ENCODE data around the gene SLC25A1.
A peak's percentile ranks its signal among the peaks of the same experiment; 100 is the strongest.

SLC25A1 gene

GRCh38 chr22:19180234-19180633 lies 1.7 kb upstream of the SLC25A1 start:
- DNase-seq, result no peak

GRCh38 chr22:19179497-19180048 lies 1.0 kb upstream of the SLC25A1 start:
- DNase-seq, result peak; percentile 33

- DNase-seq, result peak; percentile 59
Observed at GRCh38 chr22:19178065-19178656, 375 bp downstream of the SLC25A1 start.

- DNase-seq, result no peak
Observed at GRCh38 chr22:19177164-19178064, 1.1 kb downstream of the SLC25A1 start.

DNA sequence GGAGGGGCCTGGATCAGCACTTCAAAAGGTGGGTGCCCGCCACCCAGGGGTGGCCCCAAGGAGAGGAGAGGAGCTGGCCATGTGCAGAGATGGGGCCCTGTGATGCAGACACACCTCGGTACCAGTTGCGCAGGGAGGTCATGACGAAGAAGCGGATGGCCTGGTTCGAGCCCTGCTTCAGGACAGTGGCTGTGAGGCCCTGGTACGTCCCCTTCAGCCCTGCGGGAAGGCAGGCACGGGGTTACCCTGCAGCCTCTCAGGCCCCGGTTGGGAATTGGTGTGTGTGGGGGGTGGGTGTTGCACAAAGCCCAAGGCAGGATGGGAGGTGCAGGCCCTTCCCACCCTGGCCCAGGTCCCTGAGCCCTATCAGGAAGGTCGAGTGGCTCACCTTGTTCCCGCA lies 1.8 kb downstream of the SLC25A1 start:
- DNase-seq, result no peak

DNA sequence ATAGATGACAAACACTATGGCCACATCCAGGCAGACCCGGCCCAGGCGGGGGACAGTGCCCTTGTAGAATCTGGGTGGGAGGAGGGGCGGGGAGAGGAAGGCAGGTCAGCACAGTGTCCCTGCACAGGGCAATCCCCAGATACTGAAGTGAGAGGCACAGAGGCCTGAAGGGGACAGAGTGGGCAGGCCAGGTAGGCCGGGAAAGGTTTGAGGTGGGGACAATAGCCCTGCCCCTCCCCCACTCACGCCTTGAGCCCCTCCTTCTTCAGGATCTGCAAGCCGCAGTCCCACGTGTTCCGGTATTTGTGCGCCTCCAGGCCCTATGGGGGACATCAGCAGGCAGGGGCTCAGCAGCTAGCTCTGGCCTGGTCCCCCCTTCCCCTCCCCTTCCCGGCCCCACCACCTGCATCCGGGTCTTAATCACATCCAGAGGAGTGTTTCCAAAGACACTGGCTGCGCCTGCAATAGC lies 2.3 kb downstream of the SLC25A1 start:
- DNase-seq, result no peak

DNA sequence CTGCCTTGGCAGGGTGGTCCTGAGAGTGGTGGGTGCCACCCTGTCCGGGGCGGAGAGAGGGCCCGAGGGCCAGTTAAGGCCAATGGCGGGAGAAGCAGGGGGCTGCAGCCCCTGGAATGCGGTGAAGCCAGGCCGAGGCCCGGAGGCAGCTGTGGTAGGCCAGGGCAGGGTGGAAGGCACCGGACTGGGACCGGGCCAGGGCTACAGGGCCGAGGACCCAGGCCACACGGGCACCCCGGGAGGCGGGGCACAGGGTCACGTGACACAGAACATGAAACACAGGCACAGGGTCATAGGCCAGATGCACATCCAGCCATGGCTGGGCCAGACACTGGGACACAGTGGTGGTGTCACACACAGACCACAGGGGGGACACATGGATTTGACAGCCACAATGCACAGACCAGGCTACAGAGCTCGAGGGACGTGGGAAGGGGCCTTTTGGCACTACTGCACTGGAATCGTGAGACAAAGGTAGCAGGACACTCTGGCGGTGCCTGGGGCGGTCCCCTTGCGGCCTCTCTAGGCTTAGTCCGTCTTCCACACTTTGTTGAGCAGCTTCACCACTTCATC lies 2.8 kb downstream of the SLC25A1 start:
- no peak for DNase-seq

- DNase-seq, result no peak
Observed at GRCh38 chr22:19175026-19175601, 3.4 kb downstream of the SLC25A1 start.

GRCh38 chr22:19174106-19175025 lies 4.2 kb downstream of the SLC25A1 start:
- no peak for DNase-seq

DNA sequence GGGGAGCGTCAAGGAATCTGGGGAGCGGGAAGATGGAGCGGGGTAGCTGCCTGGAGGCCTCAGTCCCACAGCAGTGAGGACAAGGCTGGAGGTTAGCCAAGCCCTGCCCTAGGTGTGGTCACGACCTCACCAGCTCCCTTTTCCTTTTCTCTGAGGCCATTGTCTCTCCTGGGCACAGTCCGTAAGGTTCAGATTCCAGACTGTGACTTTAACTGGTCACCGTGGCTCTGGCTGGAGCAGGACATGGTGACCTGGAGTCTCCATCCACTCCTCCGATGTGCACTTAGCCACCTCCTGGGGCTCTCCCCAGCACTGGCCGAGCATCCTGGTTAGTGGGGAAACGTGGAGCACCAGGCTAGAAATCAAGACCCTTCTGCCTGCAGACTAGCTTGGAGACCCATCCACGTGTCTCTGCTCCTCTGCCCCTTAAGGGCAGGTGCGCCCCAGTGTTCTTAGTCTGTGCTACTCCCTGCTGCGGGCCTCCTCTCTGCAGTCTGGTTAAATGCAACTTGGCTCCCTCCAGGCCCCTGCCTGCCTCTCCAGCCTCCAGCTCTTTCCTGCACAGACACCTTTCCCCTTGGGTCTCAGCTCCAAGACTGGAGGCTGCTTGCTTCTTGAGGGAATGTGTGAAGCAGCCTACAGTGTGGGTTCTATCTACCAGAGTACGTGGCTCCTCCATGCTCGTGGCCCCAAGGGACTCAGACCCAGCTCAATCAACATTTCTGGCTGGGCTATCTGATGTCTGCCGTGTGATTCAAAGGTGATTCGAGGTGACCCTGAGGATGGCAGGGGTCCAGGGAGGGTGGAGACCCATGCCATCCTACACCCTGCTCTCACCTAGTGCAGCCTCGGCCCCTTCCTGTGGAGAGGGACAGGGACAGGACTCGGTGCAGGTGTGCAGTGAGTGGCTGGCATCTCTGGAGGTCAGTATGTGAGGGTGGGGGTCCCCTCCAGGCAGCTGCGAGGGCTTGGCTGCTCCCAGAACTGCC lies 5.2 kb downstream of the SLC25A1 start:
- DNase-seq, result no peak

GRCh38 chr22:19172213-19173046 lies 6.1 kb downstream of the SLC25A1 start:
- DNase-seq, result no peak

- DNase-seq, result no peak
Observed at GRCh38 chr22:19169947-19170318, 8.6 kb downstream of the SLC25A1 start.

DNA sequence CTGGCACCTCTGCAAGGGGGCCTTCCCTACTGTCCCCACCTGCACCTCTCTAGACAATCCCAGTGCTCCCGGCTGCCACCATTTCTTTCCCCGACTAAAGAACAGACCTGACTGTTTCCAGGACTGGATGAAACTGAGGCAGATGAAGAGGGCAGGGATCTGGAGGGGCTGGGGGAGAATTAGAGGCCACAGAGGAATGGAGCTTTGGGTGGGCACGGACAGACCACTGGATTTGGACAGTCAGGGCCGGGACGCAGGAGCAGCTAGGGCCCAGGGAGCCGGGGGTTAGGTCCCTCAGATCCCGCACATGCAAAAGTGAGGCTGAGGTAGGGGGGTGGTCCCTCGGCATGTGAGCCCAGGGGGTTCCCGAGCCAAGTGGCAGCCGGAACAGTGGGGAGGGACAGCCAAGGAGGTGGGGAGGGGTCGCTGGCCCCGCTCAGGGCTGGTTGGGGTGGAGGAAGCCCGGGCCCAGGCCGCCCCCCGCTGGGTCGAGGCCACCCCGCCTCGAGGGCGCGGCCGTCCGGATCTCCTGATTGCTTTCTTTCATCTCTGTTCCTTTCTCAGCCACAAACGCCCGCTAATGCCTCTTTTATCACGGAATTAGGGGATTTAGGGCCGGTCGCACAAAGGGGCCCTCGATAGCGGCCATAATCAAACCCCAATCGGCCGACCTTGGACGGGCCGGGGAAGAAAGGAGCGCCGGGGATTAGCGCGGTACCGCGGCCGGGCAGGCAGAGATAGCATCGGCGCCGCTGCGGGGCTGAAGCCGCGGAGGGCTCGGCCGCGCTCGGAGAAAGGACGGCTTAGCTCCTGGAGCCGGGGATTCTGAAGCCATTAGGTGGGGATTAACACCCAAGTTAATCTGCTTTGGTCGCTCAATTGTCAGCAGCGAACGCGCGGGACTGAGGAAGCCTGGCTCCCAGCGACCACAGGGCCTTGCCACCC lies 9.3 kb downstream of the SLC25A1 start:
- no peak for DNase-seq

GRCh38 chr22:19168088-19168890 lies 10.2 kb downstream of the SLC25A1 start:
- DNase-seq, result no peak

- no peak for DNase-seq
Observed at GRCh38 chr22:19167106-19167869, 11.2 kb downstream of the SLC25A1 start.

GRCh38 chr22:19166421-19166820 lies 12.1 kb downstream of the SLC25A1 start:
- DNase-seq, result no peak

DNA sequence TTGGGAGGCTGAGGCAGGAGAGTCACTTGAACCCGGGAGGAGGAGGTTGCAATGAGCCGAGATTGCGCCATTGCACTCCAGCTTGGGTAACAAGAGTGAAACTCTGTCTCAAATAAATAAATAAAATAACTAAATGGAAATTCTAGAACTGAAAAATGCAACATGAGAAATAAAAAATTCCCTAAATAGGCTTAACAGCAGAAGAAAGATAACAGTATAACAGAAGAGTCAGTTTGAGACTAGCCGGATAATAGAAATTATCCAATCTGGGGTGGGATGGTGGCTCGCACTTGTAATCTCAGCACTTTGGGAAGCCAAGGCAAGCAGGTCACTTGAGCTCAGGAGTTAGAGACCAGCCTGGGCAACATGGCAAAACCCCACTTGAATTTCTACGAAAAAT lies 14.1 kb downstream of the SLC25A1 start:
- DNase-seq, result no peak
